Mesendoderm (in vitro differentiated cells): ENCODE data around the gene FRMD4A.
"Not testable (repeated sequence)": the region's sequence is repeated elsewhere in the genome, so short reads cannot be mapped to it uniquely, and the experiment has no call there.

ENCODE experiments used
- DNase-seq: peaks from one replicate; pipeline ENCODE4 v3.0.0; 2013
- H2AK5ac ChIP-seq: 2 replicates; pipeline ENCODE4 v1.6.1; 2013; ENCODE audit warnings: low read length, inconsistent platforms
- H2BK120ac ChIP-seq: 2 replicates; pipeline ENCODE4 v1.6.1; 2013; ENCODE audit warnings: low read depth, mild to moderate bottlenecking, low read length, moderate library complexity, mixed read lengths
- H2BK15ac ChIP-seq: replicated peaks from 2 replicates; pipeline ENCODE4 v1.6.1; 2013; ENCODE audit warnings: low read depth, mild to moderate bottlenecking, moderate library complexity
- H2BK5ac ChIP-seq: 2 replicates; pipeline ENCODE4 v1.6.1; 2013; ENCODE audit warnings: low read length, inconsistent platforms
- H3K18ac ChIP-seq: 2 replicates; pipeline ENCODE4 v1.6.1; 2013; ENCODE audit warnings: mild to moderate bottlenecking, low read length, mixed read lengths
- H3K23ac ChIP-seq: one replicate; pipeline ENCODE4 v1.6.1; 2013; ENCODE audit warnings: low read length
- H3K27ac ChIP-seq: 2 replicates; pipeline ENCODE4 v1.5.1; 2013; ENCODE audit warnings: low read depth, mild to moderate bottlenecking, inconsistent platforms, low read length, moderate library complexity
- H3K27me3 ChIP-seq: 2 replicates; pipeline ENCODE4 v1.6.1; 2013; ENCODE audit warnings: low read length, control low read depth, mild to moderate bottlenecking, inconsistent platforms; ENCODE audit not compliant: insufficient read depth, poor library complexity
- H3K36me3 ChIP-seq: 2 replicates; pipeline ENCODE4 v1.6.1; 2013; ENCODE audit warnings: low read length, inconsistent platforms; ENCODE audit not compliant: control insufficient read depth, insufficient read depth
- H3K4ac ChIP-seq: one replicate; pipeline ENCODE4 v1.6.1; 2013; ENCODE audit warnings: low read depth, mild to moderate bottlenecking, low read length, moderate library complexity
- H3K4me1 ChIP-seq: 2 replicates; pipeline ENCODE4 v1.6.1; 2013; ENCODE audit warnings: low read depth, low read length, inconsistent platforms; ENCODE audit not compliant: control insufficient read depth
- H3K4me2 ChIP-seq: 2 replicates; pipeline ENCODE4 v1.6.1; 2013; ENCODE audit warnings: low read length
- H3K4me3 ChIP-seq: 2 replicates; pipeline ENCODE4 v1.5.1; 2013; ENCODE audit warnings: mild to moderate bottlenecking, low read length
- H3K56ac ChIP-seq: one replicate; pipeline ENCODE4 v1.6.1; 2013; ENCODE audit warnings: low read length
- H3K79me1 ChIP-seq: 2 replicates; pipeline ENCODE4 v1.6.1; 2013; ENCODE audit warnings: low read length, inconsistent platforms
- H3K79me2 ChIP-seq: 2 replicates; pipeline ENCODE4 v1.6.1; 2013; ENCODE audit warnings: mild to moderate bottlenecking, low read length; ENCODE audit not compliant: control insufficient read depth, insufficient read depth
- H3K9ac ChIP-seq: 2 replicates; pipeline ENCODE4 v1.6.1; 2013; ENCODE audit warnings: low read length, inconsistent platforms
- H4K5ac ChIP-seq: one replicate; pipeline ENCODE4 v1.6.1; 2013; ENCODE audit warnings: low read length
- H4K8ac ChIP-seq: one replicate; pipeline ENCODE4 v1.6.1; 2013; ENCODE audit warnings: low read depth, mild to moderate bottlenecking, control low read depth, low read length, moderate library complexity
- WGBS: extraction: QIAGEN DNeasy Blood & Tissue Kit; methylation state at CpG from one replicate; pipeline ENCODE4 v1.1.7; 2013; ENCODE audit warnings: low lambda C conversion rate, missing lambda C conversion rate; ENCODE audit not compliant: insufficient coverage; ENCODE audit errors: extremely low coverage; 5-methylcytosine and 5-hydroxymethylcytosine counted together

Gene FRMD4A

DNA sequence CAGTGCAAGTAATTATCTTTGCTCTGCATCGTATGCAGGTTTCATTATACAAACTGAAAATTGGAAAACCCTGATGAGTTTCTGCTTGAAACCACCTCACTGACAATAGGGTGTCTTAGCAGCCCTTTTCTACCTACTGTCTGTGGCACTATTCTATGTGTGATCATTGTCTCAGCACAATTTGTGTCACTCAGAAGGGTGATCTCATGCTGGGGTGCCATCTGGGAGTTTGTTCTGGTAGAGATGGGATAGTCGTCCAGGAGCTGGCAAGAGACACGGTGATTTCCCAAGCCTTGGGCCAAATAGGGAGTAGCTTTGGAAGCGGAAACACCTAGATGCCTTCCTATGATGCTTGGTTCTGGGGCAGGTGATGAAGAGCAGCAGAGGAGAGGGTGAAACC lies 186.3 kb downstream of the FRMD4A start:
- no peak overlapping the region for H3K4me2 ChIP-seq

DNA sequence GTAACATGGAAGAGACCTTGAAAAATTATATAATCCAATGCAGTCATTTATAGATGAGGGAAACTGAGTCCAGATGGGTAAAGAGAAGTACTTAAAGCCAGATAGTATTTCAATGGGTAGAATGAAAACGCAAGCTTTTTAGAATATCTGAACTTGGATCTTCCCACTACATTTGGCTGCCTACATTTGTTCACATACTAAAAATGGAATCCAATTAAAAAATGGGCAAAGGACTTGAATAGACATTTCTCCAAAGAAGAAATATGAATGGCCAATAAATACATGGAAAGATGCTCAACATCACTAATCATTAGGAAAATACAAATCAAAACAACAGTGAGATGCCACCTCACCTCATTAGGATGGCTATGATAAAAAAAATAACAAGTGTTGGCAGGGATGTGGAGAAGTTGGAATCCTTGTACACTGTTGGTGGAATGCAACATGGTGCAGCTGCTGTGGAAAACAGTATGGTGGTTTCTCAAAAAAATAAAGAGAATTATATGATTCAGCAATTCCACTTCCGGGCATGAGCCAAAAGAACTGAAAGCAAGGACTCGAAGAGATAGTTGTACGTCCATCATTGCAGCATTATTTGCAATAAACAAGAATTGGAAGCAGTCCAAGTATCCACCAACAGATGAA lies 188.0 kb downstream of the FRMD4A start:
- Histone ChIP-seq H3K79me1 (no peaks in the 10 kb centered on the region), H4K5ac (no peak overlapping the region), H3K79me2 (no peaks in the 10 kb centered on the region), H3K27ac (no peak overlapping the region), H3K4ac (no peak overlapping the region), H2BK15ac (no peak overlapping the region), H3K4me3 (no peak overlapping the region), H2BK5ac (no peak overlapping the region), H3K9ac (no peak overlapping the region), H3K4me1 (no peaks in the 10 kb centered on the region), H2BK120ac (no peak overlapping the region), H2AK5ac (no peak overlapping the region), H3K56ac (no peak overlapping the region), H4K8ac (no peak overlapping the region), H3K23ac (no peak overlapping the region), H3K18ac (no peak overlapping the region), H3K27me3 (no peaks in the 10 kb centered on the region), H3K36me3 (no peaks in the 10 kb centered on the region), H3K4me2 (no peak overlapping the region)
- DNase-seq, result no peak
- WGBS, result no CpG with 5 or more reads among the region's 4 CpGs

More for the DNA sequence above, 186.3 kb downstream of the FRMD4A start:
- no peak overlapping the region for H3K9ac ChIP-seq
- no peak overlapping the region for H2BK120ac ChIP-seq
- H3K23ac ChIP-seq, result no peak overlapping the region
- no peak for DNase-seq
- no peaks in the 10 kb centered on the region for H3K4me1 ChIP-seq
- H3K4me3 ChIP-seq, result no peak overlapping the region
- H3K36me3 ChIP-seq, result no peaks in the 10 kb centered on the region
- no peaks in the 10 kb centered on the region for H3K79me2 ChIP-seq
- no peak overlapping the region for H3K27ac ChIP-seq
- no peak overlapping the region for H3K56ac ChIP-seq
- H2AK5ac ChIP-seq, result no peak overlapping the region
- no peak overlapping the region for H2BK15ac ChIP-seq
- H3K18ac ChIP-seq, result no peak overlapping the region
- no peak overlapping the region for H2BK5ac ChIP-seq
- no peak overlapping the region for H4K8ac ChIP-seq
- no peaks in the 10 kb centered on the region for H3K27me3 ChIP-seq
- no peaks in the 10 kb centered on the region for H3K79me1 ChIP-seq
- no CpG with 5 or more reads among the region's 4 CpGs for WGBS
- H4K5ac ChIP-seq, result no peak overlapping the region
- no peak overlapping the region for H3K4ac ChIP-seq

DNA sequence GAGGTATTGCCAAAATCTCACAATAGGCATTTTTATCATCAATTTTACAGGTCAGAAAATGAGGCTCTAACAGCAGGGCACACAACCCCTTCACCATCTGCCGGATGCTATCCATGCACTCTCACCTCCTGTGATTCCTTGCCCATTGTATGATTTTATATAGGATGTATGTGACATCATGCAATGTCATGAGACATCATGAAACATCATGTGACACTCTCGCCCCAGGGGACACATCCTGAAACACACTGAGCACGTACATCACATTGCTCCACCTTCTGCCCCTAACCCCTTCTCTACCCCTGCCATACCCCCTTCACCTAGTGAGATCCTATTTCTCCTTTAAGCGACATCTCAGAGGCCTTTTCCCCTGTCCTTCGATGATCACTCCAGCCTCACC lies 189.4 kb downstream of the FRMD4A start:
- Histone ChIP-seq H3K18ac (no peak overlapping the region), H3K56ac (no peak overlapping the region), H3K36me3 (no peaks in the 10 kb centered on the region), H2AK5ac (no peak overlapping the region), H2BK15ac (no peak overlapping the region), H3K23ac (no peak overlapping the region), H3K9ac (no peak overlapping the region), H3K79me1 (no peaks in the 10 kb centered on the region), H3K27me3 (no peaks in the 10 kb centered on the region), H4K5ac (no peak overlapping the region), H2BK5ac (no peak overlapping the region), H3K4me1 (no peaks in the 10 kb centered on the region), H4K8ac (no peak overlapping the region), H3K4ac (no peak overlapping the region), H3K4me3 (no peak overlapping the region), H3K27ac (no peak overlapping the region), H3K79me2 (no peaks in the 10 kb centered on the region), H3K4me2 (no peak overlapping the region), H2BK120ac (no peak overlapping the region)
- no CpG with 5 or more reads among the region's 5 CpGs for WGBS
- DNase-seq, result no peak

DNA sequence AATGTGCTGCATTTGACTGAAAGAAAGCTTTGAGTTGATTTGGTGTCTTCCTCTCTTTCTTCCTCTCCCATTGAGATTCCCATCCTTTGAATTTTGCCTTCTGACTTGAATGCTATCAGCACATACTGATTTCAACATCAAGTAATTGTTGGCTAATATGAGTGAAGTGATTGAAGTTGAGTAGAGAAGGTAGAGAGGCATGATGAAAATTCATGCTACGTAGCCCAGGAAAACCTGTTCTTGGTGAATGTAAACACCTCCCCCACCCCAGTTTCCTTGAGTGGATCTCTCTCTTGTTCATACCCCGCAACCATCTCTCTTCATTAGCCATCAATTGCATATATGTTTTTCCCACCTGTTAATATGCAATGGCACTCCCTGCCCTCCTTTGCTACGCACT lies 193.3 kb downstream of the FRMD4A start:
- Histone ChIP-seq H3K4me2 (no peak overlapping the region), H3K4me1 (no peaks in the 10 kb centered on the region), H3K79me2 (no peaks in the 10 kb centered on the region), H3K36me3 (no peaks in the 10 kb centered on the region), H3K23ac (no peak overlapping the region), H3K18ac (no peak overlapping the region), H2BK120ac (no peak overlapping the region), H3K27me3 (no peaks in the 10 kb centered on the region), H3K56ac (no peak overlapping the region), H2BK5ac (no peak overlapping the region), H4K8ac (no peak overlapping the region), H2AK5ac (no peak overlapping the region), H3K79me1 (no peaks in the 10 kb centered on the region), H4K5ac (no peak overlapping the region), H3K9ac (no peak overlapping the region), H2BK15ac (no peak overlapping the region), H3K4me3 (no peak overlapping the region), H3K27ac (no peak overlapping the region), H3K4ac (no peak overlapping the region)
- WGBS, result 100% methylated on average over 1 of the region's 3 CpGs
- DNase-seq, result no peak

DNA sequence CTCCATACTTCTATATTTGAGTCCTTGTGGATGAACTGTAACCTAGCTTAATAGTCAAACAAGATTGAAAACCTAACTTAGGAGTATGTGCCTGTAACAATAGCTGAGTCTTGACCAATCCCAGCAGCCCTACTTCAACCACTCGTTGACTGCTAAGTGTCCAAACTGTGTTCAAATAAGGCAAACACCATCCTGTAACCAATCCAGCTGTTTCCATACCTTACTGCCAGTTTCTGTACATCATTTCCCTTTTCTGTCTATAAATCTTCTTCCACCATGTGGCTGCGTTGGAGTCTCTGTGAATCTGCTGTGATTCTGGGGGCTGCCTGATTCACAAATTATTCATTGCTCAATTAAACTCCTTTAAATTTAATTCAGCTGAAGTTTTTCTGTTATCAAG lies 195.5 kb downstream of the FRMD4A start:
- not testable (repeated sequence) for H3K4me1 ChIP-seq
- WGBS, result no CpG with 5 or more reads among the region's 2 CpGs

DNA sequence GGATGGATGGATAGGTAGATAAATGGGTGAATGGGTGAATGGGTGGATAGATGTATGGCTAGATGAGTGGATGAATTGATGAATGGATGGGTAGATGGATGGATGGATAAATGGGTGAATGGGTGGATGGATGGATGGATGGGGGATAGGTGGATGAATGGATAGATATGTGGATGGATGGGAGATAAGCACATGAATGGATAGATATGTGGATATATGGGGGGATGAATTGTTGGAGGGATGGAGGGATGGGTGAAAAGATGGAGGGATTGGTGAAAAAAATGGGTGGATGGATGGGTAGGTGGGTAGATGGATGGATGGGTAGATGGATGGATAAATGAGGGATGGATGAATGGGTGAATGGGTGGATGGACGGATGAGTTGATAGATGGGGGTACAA lies 196.4 kb downstream of the FRMD4A start:
- H3K4ac ChIP-seq, result no peak overlapping the region
- no peaks in the 10 kb centered on the region for H3K79me2 ChIP-seq
- H2BK15ac ChIP-seq, result no peak overlapping the region
- H4K5ac ChIP-seq, result no peak overlapping the region
- H3K36me3 ChIP-seq, result no peaks in the 10 kb centered on the region
- H3K27ac ChIP-seq, result no peak overlapping the region
- no peaks in the 10 kb centered on the region for H3K27me3 ChIP-seq
- H2BK5ac ChIP-seq, result no peak overlapping the region
- no peaks in the 10 kb centered on the region for H3K79me1 ChIP-seq
- H4K8ac ChIP-seq, result no peak overlapping the region
- no peaks in the 10 kb centered on the region for H3K4me1 ChIP-seq
- no peak overlapping the region for H3K4me3 ChIP-seq
- no peak overlapping the region for H3K23ac ChIP-seq
- 100% methylated on average over 1 of the region's 1 CpG for WGBS
- no peak overlapping the region for H3K9ac ChIP-seq
- H2AK5ac ChIP-seq, result no peak overlapping the region
- no peak overlapping the region for H3K18ac ChIP-seq
- no peak overlapping the region for H3K56ac ChIP-seq
- H2BK120ac ChIP-seq, result no peak overlapping the region
- H3K4me2 ChIP-seq, result no peak overlapping the region
- DNase-seq, result no peak

More for the DNA sequence above, 195.5 kb downstream of the FRMD4A start:
- not testable (repeated sequence) for H3K36me3 ChIP-seq, H4K8ac ChIP-seq, H3K18ac ChIP-seq, DNase-seq, H3K79me2 ChIP-seq, H3K4ac ChIP-seq, H4K5ac ChIP-seq, H2BK5ac ChIP-seq, H3K27ac ChIP-seq, H3K79me1 ChIP-seq, H2BK120ac ChIP-seq, H3K23ac ChIP-seq, H3K4me3 ChIP-seq, H2BK15ac ChIP-seq, H2AK5ac ChIP-seq, H3K56ac ChIP-seq, H3K27me3 ChIP-seq, H3K4me2 ChIP-seq, H3K9ac ChIP-seq
